Smooth muscle cell (in vitro differentiated cells): Measurements from ENCODE around the gene WDR12. TPM values are rescaled to one million over a fixed set of nuclear protein-coding genes. Genes with fewer than 3 reads are reported as not detected.
A peak's percentile ranks its signal among the peaks of the same experiment; 100 is the strongest.
"Not testable (repeated sequence)": the region's sequence is repeated elsewhere in the genome, so short reads cannot be mapped to it uniquely, and the experiment has no call there.

Source experiments
- DNase-seq: peaks from one replicate; lab custom pipeline; 2025; ENCODE audit not compliant: unreplicated experiment; lab: John Stamatoyannopoulos, UW
- H2AFZ ChIP-seq: fragments of 200-600 bp; sonication (generic); 2 replicates; pipeline ENCODE4 v1.6.0; 2016; ENCODE audit warnings: antibody characterized with exemption, low read depth, mild to moderate bottlenecking
- H3F3A ChIP-seq: fragments of 200-600 bp; sonication (generic); 2 replicates; pipeline ENCODE4 v1.6.0; 2017; ENCODE audit warnings: antibody characterized with exemption, low read depth
- H3K27ac ChIP-seq: fragments of 200-600 bp; sonication (generic); 2 replicates; pipeline ENCODE4 v1.5.1; 2016; ENCODE audit warnings: low read depth, mild to moderate bottlenecking
- H3K27me3 ChIP-seq: fragments of 200-600 bp; sonication (generic); 2 replicates; pipeline ENCODE4 v1.6.1; 2016; ENCODE audit warnings: low read depth, mild to moderate bottlenecking
- H3K36me3 ChIP-seq: fragments of 200-600 bp; sonication (generic); 2 replicates; pipeline ENCODE4 v1.5.1; 2016; ENCODE audit warnings: low read depth
- H3K4me1 ChIP-seq: fragments of 200-600 bp; sonication (generic); 2 replicates; pipeline ENCODE4 v1.5.1; 2016; ENCODE audit warnings: low read depth
- H3K4me2 ChIP-seq: fragments of 200-600 bp; sonication (generic); 2 replicates; pipeline ENCODE4 v1.6.0; 2016; ENCODE audit warnings: mild to moderate bottlenecking
- H3K4me3 ChIP-seq: fragments of 200-600 bp; sonication (generic); 2 replicates; pipeline ENCODE4 v1.5.1; 2016; ENCODE audit warnings: mild to moderate bottlenecking
- H3K79me2 ChIP-seq: fragments of 200-600 bp; sonication (generic); 2 replicates; pipeline ENCODE4 v1.6.0; 2016; ENCODE audit warnings: low read depth, mild to moderate bottlenecking
- H3K9ac ChIP-seq: fragments of 200-600 bp; sonication (generic); 2 replicates; pipeline ENCODE4 v1.6.0; 2016; ENCODE audit warnings: low read depth
- H3K9me3 ChIP-seq: fragments of 200-600 bp; sonication (generic); replicated peaks from 2 replicates; pipeline ENCODE4 v1.5.1; 2016; ENCODE audit warnings: low read depth
- H4K20me1 ChIP-seq: fragments of 200-600 bp; sonication (generic); 2 replicates; pipeline ENCODE4 v1.6.0; 2016; ENCODE audit warnings: low read depth
- CTCF ChIP-seq: fragments of 200-600 bp; sonication (generic); IDR thresholded peaks from 2 replicates; pipeline ENCODE4 v1.5.1; 2017; ENCODE audit warnings: borderline replicate concordance, mild to moderate bottlenecking, antibody characterized with exemption; ENCODE audit not compliant: insufficient read depth, poor library complexity, severe bottlenecking
- WGBS: methylation state at CpG from one replicate; pipeline ENCODE4 v1.1.7; 2016; ENCODE audit warnings: low lambda C conversion rate; 5-methylcytosine and 5-hydroxymethylcytosine counted together
- polyA plus RNA-seq: library from polyadenylated mRNA; unstranded; fragments of >200 nt; fragmentation: Nextera tagmentation; extraction: Ambion mirVana; gene quantifications from 2 replicates; pipeline ENCODE4 v1.2.1, GENCODE V29; 2016
- total RNA-seq: library from RNA; depleted of rRNA; stranded (reverse); fragments of >200 nt; gene quantifications from 2 replicates; pipeline ENCODE4 v1.2.3, GENCODE V29; 2014

Gene WDR12
- total RNA-seq (5.0 and 8.1 TPM in 2 replicates), polyA plus RNA-seq (36.3 and 39.0 TPM in 2 replicates)

GRCh38 chr2:202911512-202912341 is at the start of gene WDR12, which contains the start of gene CARF:
WDR12 (minus strand) TSS chr2:202911673; CDS start chr2:202911476, 197 bp downstream.
CARF (plus strand) TSS chr2:202912275; CDS start chr2:202941903, 29,628 bp downstream.
- Histone ChIP-seq H3K4me2 (peak within 1 kb of the TSS; percentile 100), H3K79me2 (peaks cover 48% of the 10 kb centered on the region), H4K20me1 (no peaks in the 10 kb centered on the region), H2AFZ (peak within 1 kb of the TSS; percentile 96), H3F3A (peaks cover 4% of the 10 kb centered on the region), H3K4me3 (peak within 1 kb of the TSS; percentile 90), H3K36me3 (no peaks in the 10 kb centered on the region), H3K4me1 (peaks cover 17% of the 10 kb centered on the region), H3K9me3 (no peaks in the 10 kb centered on the region), H3K27ac (peak within 1 kb of the TSS; percentile 82), H3K27me3 (no peaks in the 10 kb centered on the region), H3K9ac (peak within 1 kb of the TSS; percentile 81)
- no peak for TF ChIP-seq CTCF
- under 1% methylated on average over 39 of the region's 39 CpGs for WGBS
- DNase-seq: peak; percentile 47

GRCh38 chr2:202960524-202960923 is 49.1 kb upstream of the WDR12 start:
- H4K20me1 ChIP-seq: no peaks in the 10 kb centered on the region
- DNase-seq: no peak
- 97% methylated on average over 6 of the region's 6 CpGs for WGBS
- H3K9ac ChIP-seq: no peak overlapping the region
- no peak overlapping the region for H3K4me2 ChIP-seq
- no peak overlapping the region for H3K4me3 ChIP-seq
- no peaks in the 10 kb centered on the region for H3K36me3 ChIP-seq
- H3K27ac ChIP-seq: no peak overlapping the region
- no peak overlapping the region for H2AFZ ChIP-seq
- peaks cover 5% of the 10 kb centered on the region for H3K4me1 ChIP-seq
- no peaks in the 10 kb centered on the region for H3F3A ChIP-seq
- TF ChIP-seq CTCF: no peak
- H3K9me3 ChIP-seq: no peaks in the 10 kb centered on the region
- H3K79me2 ChIP-seq: no peaks in the 10 kb centered on the region
- no peaks in the 10 kb centered on the region for H3K27me3 ChIP-seq

- no peak for DNase-seq
- Histone ChIP-seq H4K20me1 (no peaks in the 10 kb centered on the region), H3K4me1 (no peaks in the 10 kb centered on the region), H3K27ac (no peak overlapping the region), H2AFZ (no peak overlapping the region), H3K4me2 (no peak overlapping the region), H3K9me3 (peaks cover 7% of the 10 kb centered on the region), H3K79me2 (no peaks in the 10 kb centered on the region), H3K9ac (no peak overlapping the region), H3K4me3 (no peak overlapping the region), H3F3A (no peaks in the 10 kb centered on the region), H3K36me3 (peaks cover 3% of the 10 kb centered on the region), H3K27me3 (no peaks in the 10 kb centered on the region)
- TF ChIP-seq CTCF: no peak
- WGBS: 56% methylated on average over 2 of the region's 2 CpGs
These were observed 39.1 kb upstream of the WDR12 start for GRCh38 chr2:202950592-202950991.

GRCh38 chr2:202949333-202949732 is 37.9 kb upstream of the WDR12 start:
- H3K79me2 ChIP-seq, H3K9me3 ChIP-seq, H3K27ac ChIP-seq, H4K20me1 ChIP-seq, H2AFZ ChIP-seq, H3K9ac ChIP-seq, H3F3A ChIP-seq, H3K36me3 ChIP-seq, DNase-seq, H3K4me1 ChIP-seq, H3K4me3 ChIP-seq, H3K4me2 ChIP-seq, H3K27me3 ChIP-seq: not testable (repeated sequence)
- 99% methylated on average over 3 of the region's 3 CpGs for WGBS
